Stimulated activated CD8-positive, alpha-beta memory T cell treated with anti-CD3 and anti-CD28 coated beads, Interleukin-15, amount 100 ng/mL, for 24 hours (primary cell): Measurements from ENCODE around the gene WDR18.
A peak's percentile ranks its signal among the peaks of the same experiment; 100 is the strongest.

ENCODE experiments used
- DNase-seq: peaks from one replicate; pipeline ENCODE4 v3.0.0-alpha.2; 2020; ENCODE audit warnings: low read depth

Gene WDR18

DNA sequence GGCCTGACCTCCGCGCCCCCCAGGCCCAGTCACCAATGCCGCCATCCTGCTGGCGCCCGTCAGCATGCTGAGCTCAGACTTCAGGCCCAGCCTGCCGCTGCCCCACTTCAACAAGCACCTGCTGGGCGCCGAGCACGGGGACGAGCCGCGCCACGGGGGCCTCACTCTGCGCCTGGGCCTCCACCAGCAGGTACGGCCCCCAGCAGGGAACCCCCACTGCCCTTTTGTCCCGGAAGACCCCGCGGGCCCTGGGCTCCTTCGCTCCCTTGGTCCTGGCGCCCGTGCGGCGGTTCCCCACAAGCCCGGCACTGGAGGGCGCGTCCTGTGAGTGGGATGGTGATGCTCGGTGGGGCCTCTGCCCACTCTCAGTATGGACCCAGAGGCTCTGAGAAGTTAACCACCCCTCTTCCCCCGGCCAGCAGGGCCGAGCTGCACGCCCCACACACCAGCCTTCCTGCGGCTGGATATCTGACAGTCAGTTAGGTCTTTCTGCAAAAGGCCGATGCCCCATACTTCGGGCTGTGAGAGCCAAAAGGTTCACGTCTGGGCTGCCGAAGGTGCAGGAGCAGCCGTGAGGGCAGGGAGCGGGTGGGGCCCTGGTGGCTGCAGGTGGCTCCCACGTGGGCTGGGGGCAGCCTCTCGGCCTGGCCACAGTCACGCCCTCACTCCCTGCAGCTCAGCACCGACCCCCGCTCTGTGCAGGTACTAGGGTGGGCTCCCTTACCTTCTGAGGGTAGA lies 8.0 kb downstream of the WDR18 start:
- DNase-seq = no peak

DNA sequence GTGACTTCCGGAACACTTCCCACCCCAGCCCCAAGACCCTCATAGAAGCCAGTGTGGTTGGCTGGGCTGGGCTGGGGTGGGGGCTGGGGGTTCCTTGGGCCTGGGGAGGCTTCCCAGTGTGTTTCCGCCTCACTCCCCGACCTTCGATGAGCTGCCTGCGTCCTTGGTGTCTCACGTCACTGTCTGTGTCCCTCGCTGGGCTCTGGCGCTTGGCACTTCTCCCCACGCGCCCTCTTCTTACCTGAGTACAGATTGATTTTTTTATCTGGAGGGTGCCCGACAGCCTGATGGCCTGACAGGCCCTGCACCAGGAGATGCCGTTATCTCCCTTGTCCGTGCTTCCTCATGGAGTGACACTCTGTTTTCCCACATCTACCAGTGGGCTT lies 8.5 kb downstream of the WDR18 start:
- no peak for DNase-seq

DNA sequence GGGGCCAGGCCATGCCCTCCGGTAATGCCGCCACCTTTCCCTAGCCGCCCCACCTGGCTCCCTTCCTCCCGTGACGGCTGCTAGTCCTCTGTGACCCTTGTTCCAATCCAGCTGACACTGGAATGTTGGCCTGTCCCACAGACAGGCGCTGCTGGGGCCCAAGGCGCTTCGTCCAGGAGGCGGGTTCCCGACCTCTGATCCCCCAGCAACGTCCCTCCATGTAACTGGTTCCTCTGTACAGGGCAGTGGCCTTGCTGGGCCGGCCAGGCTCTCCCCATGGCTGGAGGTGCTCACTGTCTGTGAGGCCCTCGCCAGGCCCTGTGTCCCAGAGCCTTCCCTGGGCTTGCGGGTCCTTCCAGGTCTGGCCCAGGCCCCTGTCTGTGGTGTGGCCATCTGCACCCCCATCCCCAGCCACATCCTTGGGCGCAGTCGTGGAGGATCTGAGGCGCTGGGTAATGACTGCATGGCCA lies 9.3 kb downstream of the WDR18 start:
- no peak for DNase-seq

DNA sequence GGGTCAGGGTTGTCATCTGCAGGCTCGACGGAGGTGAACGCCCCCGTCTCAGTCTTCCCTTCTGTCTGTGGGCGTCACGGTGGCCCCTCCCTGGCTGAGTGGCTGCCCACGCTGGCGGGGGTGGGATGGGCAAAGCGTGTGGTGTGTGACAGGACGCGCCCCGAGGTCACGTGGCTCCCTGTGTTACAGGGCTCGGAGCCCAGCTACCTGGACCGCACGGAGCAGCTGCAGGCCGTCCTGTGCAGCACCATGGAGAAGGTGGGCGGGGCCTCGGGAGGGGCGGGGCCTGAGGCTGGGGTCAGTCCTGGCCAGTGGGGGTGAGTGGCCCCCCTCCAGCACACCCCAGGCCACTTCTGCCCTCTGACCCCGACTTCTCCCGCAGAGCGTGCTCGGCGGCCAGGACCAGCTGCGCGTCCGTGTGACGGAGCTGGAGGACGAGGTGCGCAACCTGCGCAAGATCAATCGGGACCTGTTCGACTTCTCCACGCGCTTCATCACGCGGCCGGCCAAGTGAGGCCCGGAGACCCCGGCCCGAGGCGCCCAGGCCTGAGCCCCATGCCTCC lies 9.8 kb downstream of the WDR18 start:
- DNase-seq = no peak

DNA sequence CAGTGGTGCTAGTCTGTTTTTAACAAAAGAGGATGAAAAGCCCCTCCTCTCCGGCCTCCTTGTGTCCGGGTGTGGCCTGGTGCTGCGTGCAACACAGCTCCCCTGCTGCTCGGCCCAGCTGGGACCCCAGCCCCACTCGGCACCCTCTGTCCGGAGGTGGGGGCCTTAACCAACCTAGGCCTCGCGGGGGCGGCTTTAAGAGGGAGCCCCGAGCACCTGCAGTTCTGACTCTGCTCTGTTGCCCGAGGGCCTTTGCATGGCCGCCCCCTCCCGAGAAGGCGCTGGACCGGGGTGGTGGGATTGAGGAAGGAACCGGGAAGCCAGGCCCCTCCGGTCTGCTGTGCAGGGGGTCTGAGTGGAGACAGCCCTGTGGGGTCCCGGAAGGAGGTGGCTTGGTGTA lies 10.4 kb downstream of the WDR18 start:
- DNase-seq = no peak

DNA sequence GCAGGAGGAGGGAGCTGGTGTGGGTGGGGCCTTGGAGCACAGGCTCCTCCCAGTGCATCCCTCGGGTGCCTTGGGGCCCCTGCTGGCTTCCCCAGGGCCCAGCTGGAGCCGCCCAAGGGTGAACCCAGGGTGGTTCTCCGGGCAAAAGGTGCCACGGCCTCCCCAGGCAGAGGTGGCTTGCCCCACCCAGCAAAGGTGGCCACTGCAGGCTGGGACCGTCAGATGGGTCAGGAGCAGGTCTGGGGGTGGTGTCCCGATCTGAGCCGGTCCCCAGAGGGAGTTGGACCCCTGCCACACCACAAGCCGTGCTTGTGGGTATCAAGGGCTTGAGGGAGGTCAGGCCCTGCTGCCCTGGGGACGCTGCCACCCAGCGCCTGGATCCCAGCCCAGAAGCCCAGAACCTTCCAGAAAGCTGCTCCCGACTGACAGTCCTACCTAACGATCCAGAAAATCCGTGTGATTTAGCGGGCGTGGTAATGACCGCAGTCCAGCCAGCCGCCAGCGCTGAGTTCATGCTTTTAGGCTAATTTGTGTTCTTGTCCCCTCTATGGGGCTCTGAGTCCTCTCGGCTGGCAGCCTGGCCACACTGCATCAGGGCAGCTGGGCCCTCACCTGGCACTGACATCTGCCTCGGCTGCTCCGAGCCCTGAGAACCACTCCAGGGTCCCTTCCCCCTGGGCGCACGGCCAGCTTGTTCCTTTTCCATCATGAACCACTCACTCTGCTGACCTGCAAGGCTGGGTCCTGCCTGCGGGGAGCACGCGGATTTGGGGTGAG lies 11.1 kb downstream of the WDR18 start:
- no peak for DNase-seq

DNA sequence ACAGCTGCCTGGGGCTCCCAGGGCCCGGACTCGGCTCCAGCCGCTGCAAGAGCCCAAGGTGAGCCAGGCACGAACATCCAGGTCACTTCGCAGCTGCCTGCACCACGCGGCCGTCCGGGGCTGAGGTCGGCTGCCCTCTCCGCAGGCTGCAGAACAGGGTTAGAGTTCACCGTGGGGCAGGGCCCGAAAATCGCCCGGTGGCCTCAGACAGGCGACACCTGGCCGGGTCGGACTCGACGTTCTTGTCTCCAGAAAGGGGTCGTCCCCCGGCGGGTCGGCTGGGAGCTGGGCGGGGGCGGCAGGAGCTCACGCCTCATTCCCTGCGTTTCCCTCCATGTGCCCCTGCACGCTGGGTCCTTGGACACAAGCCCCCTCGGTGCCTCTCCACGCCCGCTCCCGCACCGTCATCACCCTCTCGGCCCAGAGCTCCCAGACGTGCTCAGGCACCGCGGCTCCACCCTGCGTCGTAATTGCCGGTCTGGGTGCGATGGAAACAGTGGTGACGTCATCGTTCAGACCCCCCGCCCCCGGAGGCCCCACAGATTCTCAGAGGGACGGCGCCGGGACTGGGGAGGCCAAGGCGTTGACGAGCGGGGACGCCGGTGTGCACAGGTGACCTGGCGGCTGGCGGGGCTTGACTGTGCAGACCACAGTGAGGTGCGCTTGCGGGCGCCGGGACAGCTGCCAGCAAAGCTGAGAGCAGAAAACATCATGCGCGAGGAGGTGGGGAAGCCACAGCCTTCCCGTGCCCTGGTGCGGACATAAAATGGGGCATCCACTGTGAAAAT lies 12.1 kb downstream of the WDR18 start:
- peak; percentile 26 for DNase-seq

DNA sequence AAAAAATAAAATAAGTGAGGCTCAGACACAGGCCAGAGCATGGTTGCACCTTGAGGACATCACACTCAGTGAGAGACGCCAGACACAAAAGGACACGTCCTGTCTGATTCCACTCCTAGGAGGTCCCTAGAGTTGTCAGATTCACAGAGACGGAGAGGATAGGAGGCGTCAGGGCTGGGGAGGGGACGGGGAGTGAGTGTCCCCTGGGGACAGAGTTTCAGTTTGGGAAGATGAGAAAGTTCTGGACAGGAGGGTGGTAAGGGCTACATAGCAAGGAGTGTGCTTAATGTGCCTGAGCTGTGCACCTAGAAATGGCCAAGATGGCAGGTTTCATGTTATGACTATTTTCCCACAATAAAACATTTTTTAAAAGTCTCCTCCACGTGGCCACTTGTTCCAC lies 13.9 kb downstream of the WDR18 start:
- no peak for DNase-seq

DNA sequence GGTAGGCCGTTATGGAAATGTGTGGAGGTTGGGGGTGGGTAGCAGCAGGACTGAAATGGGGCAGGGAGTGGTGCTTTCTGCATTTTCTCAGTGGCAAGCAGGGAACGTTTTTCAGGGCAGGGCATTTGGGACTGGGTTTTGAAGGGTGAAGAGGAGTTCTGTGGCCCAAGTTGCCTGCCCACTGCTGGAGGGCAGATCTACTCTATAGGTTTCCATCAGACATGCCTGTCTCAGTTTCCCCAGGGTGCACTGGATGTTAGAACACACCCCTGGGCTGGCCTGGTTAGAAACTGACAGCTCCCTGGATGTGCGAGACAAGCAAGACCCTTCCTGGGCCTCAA lies 15.2 kb downstream of the WDR18 start:
- no peak for DNase-seq

DNA sequence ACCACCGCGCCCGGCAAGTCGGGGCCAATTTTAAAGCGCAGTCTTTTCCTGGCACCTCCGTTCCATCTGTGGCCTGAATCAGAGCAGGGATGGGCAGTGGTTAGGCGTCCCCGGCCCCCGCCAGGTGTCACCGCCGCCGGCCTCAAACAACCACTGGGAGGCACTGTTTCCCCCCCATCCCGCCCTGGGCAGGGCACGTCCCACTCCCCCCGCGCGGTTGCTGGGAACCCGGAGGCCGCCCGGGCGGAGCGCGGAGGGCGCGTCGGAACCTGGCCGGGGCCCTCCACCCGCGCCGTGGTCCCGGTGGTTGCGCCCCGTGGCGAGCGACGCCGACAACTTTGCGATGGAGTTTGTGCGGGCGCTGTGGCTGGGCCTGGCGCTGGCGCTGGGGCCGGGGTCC lies 15.9 kb downstream of the WDR18 start, which contains the start of gene GRIN3B:
Gene GRIN3B, plus strand, starts transcription at position 325 of the 400 bp plus-strand sequence. Its CDS starts 19 bp downstream, at position 344.
- DNase-seq = peak; percentile 40

DNA sequence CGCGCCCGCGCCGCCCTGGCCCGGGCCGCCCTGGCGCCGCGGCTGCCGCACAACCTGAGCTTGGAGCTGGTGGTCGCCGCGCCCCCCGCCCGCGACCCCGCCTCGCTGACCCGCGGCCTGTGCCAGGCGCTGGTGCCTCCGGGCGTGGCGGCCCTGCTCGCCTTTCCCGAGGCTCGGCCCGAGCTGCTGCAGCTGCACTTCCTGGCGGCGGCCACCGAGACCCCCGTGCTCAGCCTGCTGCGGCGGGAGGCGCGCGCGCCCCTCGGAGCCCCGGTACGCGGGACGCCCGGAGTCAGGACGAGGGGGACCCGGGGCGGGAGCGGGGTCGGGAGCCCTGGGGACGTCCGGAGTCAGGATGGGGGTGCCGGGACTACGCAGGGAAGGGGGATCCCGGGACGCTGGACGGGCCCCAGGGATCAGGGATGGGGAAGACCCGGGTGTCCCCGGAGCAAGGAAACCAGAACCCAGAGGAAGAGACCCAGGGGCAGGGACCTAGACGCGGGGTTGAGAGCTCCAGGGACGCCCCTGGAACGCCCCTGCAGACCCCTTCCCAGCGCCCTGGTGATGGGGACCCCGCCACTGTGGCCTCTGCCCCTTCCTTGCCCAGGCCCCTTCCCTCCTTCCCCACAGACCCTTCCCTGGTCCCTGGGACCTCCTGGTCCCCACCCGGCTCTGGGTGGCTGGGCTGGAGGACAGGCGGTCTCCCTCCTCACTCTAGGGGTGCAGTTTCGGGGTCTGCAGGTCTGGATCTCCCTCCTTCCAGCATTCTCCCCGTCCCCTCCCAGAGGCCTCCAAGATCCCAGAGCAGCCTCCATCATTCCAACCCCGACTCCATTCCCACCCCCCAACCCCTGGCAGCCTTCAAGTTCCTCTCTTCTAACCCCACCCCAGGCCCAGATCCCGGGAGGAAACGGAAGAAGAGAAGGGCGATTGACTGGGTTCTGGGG lies 16.7 kb downstream of the WDR18 start:
- no peak for DNase-seq

DNA sequence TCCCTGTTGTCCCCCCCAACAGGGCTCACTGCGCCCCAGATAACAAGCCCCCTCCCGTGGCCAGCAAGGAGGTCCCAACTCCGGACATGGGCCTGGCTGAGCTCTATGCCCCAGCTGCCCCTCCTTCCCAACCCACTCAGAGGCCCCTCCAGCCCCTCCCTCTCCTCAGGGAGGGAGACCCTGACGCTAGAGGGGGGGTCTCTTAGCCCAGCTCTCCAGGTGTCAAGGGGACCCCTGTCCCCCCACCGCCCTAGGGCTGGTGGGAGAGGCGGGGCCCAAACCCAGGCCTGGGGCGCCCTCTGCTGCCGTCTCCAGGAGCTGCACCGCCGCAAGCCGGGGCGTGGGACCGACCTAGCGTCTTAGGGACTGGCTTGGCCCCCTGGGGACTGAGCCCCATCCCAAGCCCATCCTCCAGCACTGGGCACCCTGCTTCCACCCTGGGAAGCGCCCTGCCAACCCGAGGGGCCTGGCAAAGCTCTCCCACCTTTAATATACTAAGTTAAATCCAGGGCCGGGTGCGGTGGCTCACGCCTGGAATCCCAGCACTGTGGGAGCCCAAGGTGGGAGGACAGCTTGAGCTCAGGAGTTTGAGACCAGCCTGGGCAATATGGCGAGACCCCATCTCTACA lies 17.5 kb downstream of the WDR18 start:
- peak; percentile 53 for DNase-seq

DNA sequence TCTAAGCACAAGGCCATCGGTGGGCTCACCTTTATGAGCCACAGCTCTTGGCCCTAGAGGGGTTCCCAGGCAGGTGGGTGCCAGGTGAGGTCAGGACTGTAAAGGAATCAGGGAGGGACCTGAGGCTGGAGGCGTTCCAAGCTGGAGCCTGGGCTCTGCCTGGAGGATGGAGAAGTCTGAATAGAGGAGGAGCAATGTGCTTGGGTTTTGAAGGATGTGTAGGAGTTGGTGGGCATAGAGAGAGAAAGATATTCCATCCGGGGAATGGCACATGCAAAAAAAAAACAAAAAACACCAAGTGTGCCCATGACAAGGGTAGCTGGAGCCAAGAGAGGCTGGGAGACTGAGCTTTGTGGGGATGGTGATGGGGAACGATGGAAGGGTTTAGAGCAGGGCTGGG lies 18.5 kb downstream of the WDR18 start:
- DNase-seq = no peak

DNA sequence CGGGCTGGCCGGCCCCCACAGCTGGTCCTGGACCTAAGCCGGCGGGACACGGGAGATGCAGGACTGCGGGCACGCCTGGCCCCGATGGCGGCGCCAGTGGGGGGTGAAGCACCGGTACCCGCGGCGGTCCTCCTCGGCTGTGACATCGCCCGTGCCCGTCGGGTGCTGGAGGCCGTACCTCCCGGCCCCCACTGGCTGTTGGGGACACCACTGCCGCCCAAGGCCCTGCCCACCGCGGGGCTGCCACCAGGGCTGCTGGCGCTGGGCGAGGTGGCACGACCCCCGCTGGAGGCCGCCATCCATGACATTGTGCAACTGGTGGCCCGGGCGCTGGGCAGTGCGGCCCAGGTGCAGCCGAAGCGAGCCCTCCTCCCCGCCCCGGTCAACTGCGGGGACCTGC lies 19.1 kb downstream of the WDR18 start:
- no peak for DNase-seq

DNA sequence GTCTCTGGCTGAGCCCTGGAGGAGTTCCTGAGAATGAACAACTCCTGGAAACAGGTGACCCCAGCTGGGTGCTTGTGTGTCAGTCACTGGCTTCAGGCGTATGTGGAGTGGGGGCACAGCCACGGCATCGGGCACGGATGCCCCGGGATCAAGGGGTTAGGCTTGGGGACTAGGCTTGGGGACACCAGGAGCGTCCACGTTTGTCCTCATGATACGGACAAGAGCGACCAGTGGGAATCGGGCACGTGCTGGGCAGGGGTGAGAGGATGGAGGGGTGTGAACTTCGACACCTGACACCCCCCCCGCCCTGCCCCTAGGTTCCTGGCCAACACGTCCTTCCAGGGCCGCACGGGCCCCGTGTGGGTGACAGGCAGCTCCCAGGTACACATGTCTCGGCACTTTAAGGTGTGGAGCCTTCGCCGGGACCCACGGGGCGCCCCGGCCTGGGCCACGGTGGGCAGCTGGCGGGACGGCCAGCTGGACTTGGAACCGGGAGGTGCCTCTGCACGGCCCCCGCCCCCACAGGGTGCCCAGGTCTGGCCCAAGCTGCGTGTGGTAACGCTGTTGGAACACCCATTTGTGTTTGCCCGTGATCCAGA lies 20.2 kb downstream of the WDR18 start:
- DNase-seq = no peak

DNA sequence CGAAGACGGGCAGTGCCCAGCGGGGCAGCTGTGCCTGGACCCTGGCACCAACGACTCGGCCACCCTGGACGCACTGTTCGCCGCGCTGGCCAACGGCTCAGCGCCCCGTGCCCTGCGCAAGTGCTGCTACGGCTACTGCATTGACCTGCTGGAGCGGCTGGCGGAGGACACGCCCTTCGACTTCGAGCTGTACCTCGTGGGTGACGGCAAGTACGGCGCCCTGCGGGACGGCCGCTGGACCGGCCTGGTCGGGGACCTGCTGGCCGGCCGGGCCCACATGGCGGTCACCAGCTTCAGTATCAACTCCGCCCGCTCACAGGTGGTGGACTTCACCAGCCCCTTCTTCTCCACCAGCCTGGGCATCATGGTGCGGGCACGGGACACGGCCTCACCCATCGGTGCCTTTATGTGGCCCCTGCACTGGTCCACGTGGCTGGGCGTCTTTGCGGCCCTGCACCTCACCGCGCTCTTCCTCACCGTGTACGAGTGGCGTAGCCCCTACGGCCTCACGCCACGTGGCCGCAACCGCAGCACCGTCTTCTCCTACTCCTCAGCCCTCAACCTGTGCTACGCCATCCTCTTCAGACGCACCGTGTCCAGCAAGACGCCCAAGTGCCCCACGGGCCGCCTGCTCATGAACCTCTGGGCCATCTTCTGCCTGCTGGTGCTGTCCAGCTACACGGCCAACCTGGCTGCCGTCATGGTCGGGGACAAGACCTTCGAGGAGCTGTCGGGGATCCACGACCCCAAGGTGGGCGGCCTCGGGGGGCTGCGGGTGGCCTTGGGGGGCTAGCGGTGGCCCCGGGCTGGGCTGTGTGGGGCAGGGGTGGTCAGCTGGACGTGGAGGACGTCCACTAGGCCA lies 20.9 kb downstream of the WDR18 start:
- no peak for DNase-seq

DNA sequence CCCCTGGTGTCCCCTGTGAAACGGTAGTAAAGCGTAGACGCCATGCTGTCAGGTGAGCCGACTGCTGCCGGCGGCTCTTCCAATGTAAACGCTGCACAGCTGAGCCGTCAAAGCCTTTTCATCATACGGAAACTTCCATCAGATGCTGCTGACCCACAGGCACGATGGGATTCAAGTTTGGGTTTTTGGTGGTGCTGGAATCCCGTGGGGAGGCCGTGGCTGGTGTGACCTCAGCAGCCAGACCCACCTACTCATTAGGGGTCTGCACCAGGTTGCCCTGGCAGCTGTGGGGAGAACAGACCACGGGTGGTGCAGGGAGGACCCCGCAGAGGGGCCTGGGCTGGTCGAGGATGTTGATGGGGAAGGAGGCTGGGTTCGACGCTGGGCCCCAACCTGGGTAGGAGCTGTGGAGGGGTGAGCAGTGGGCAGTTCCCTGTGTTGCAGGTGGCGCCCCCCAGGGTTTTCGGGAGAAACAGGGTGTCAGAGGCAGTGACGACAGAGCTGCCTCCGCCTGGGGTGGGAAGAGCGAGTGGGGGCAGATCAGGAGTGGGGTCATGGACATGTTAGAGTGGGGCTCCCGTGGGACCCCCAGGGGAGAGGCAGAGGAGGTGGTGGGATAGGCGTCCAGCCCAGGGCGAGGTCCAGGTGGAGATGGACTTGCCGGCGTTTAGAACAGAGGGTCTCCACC lies 22.7 kb downstream of the WDR18 start:
- no peak for DNase-seq

DNA sequence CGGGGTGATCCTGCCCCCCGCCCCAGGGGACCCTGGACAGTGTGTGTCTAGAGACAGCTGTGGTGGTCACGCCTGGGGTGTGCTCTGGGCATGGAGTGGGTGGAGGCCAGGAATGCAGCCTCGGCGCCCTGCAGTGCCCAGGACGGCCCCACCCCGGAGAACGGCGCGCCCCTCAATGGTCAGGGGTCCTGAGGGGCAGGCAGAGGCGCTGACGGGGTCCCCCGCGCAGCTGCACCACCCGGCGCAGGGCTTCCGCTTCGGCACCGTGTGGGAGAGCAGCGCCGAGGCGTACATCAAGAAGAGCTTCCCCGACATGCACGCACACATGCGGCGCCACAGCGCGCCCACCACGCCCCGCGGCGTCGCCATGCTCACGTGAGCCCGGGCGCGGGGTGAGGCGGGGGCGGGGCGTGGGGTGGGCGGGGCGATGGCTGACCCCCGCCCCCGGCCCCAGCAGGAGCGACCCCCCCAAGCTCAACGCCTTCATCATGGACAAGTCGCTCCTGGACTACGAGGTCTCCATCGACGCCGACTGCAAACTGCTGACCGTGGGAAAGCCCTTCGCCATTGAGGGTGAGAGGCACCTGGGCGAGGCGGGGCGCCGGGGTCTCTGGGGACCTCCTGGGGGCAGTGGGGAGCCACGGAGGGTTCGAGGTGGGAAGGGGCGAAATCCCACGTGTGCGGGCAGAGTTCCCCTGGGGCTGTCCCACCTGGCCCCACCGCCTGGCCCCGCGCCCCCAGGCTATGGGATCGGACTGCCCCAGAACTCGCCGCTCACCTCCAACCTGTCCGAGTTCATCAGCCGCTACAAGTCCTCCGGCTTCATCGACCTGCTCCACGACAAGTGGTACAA lies 23.5 kb downstream of the WDR18 start:
- no peak for DNase-seq
